Vagina (tissue), 2 donors: ENCODE data around the gene PRMT2. TPM values are rescaled to one million over a fixed set of nuclear protein-coding genes. Genes with fewer than 3 reads are reported as not detected.

ENCODE experiments used
- DNase-seq, 2 donors: peaks; one replicate each; pipeline ENCODE4 v3.0.0-alpha.2; 2017; ENCODE audit errors: extremely low spot score in 2 of 2
- H3K27ac ChIP-seq: fragments of 200-600 bp; sonication (generic); one replicate; pipeline ENCODE4 v1.5.1; 2019
- H3K27me3 ChIP-seq: fragments of 200-600 bp; sonication (generic); one replicate; pipeline ENCODE4 v1.5.1; 2019
- H3K36me3 ChIP-seq, 2 donors: fragments of 200-600 bp; sonication (generic); one replicate each; pipeline ENCODE4 v1.5.1; 2017 to 2019
- H3K4me1 ChIP-seq: fragments of 200-600 bp; sonication (generic); one replicate; pipeline ENCODE4 v1.5.1; 2019
- H3K4me3 ChIP-seq, 2 donors: fragments of 200-600 bp; sonication (generic); 1 replicate in 1 of 2; 2 replicates in 1 of 2; pipeline ENCODE4 v1.5.1; 2016 to 2019
- H3K9me3 ChIP-seq: fragments of 200-600 bp; sonication (generic); one replicate; pipeline ENCODE4 v1.5.1; 2019
- POLR2A ChIP-seq, 2 donors: fragments of 450-650 bp; IDR thresholded peaks; one replicate each; pipeline ENCODE4 v1.6.1; 2017; ENCODE audit warnings: antibody characterized with exemption in 2 of 2, mild to moderate bottlenecking in 2 of 2, moderate library complexity in 2 of 2
- POLR2AphosphoS5 ChIP-seq, 2 donors: sonication (generic); formaldehyde crosslinking; IDR thresholded peaks; one replicate each; pipeline ENCODE4 v1.9.0; 2017; ENCODE audit warnings: antibody characterized with exemption in 2 of 2, mild to moderate bottlenecking in 2 of 2, low read depth in 1 of 2; ENCODE audit not compliant: insufficient read depth in 1 of 2
- intact Hi-C: fragments of 100-400 bp; cut with DNase I; formaldehyde crosslinking; loops from one replicate; pipeline ENCODE4 v1.15.1; 2023
- total RNA-seq: library from RNA; depleted of rRNA; stranded (reverse); fragments of >200 nt; gene quantifications from one replicate; pipeline ENCODE4 v1.2.3, GENCODE V29; 2016
- TF ChIP-seq, protein P1 (sequence below), 3 experiments: fragments of 450-650 bp in 2 of 3; fragments of 200-600 bp in 1 of 3; sonication (generic) in 1 of 3; IDR thresholded peaks; one replicate each; pipeline ENCODE4 v1.5.1; 2017 to 2019; ENCODE audit warnings: antibody characterized with exemption in 3 of 3, mild to moderate bottlenecking in 2 of 3, moderate library complexity in 2 of 3

PRMT2 gene
- total RNA-seq, 1 donor from 2014 or later = 78.1 TPM

DNA sequence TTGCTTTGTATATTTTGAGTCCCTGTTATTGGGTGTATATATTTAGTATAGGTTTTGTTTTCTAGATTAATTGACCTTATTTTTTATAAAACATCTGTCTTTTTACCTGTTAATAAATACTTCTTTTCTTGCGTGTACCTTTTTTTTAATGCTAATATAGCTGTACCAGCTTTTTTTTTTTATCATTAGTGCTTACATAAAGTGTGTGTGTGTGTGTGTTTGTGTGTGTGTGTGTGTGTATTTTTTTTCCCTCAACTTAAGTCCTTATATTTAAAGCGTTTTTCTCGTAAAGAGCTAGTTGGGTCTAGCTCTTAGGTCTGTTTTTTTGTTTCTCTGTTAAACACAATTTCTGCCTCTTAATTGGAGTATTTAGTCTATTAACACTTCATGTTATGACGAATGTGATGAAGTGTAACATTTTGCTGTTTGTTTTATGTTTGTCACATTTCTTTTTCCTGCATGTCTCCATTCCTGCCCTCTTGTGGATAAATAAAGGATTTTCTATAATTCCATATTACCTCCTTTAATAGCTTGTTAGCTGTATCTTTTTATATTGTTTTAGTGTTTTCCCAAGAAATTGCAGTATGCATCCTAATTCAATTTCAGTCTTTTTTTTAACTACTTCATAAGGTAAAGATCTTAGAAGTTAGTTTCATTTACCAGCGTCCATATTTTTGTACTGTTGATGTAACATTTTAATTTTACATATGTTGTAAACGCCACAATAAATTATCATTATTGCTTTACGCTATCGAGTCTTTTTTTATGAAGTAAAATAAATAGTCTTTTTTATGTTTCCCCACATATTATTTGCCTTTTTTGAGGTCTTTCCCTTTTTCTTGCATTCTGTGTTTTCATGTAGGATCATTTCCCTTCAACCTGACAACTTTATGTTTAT lies 4.3 kb downstream of the PRMT2 start:
- Histone ChIP-seq H3K4me3 (no peak overlapping the region), H3K27ac (no peak overlapping the region), H3K4me1 (peaks cover 61% of the 10 kb centered on the region), H3K27me3 (no peaks in the 10 kb centered on the region), H3K9me3 (no peaks in the 10 kb centered on the region), H3K36me3 (peaks cover 0 to 32% of the 10 kb centered on the region in 2 donors)
- intact Hi-C loops = no loop called here
- DNase-seq = no peak
- no peak for TF ChIP-seq POLR2AphosphoS5 (IDR thresholded peaks at IDR 0.05; ENCODE audit: insufficient read depth in 1 of 2, low read depth in 1 of 2)
- TF ChIP-seq, protein P1, sequence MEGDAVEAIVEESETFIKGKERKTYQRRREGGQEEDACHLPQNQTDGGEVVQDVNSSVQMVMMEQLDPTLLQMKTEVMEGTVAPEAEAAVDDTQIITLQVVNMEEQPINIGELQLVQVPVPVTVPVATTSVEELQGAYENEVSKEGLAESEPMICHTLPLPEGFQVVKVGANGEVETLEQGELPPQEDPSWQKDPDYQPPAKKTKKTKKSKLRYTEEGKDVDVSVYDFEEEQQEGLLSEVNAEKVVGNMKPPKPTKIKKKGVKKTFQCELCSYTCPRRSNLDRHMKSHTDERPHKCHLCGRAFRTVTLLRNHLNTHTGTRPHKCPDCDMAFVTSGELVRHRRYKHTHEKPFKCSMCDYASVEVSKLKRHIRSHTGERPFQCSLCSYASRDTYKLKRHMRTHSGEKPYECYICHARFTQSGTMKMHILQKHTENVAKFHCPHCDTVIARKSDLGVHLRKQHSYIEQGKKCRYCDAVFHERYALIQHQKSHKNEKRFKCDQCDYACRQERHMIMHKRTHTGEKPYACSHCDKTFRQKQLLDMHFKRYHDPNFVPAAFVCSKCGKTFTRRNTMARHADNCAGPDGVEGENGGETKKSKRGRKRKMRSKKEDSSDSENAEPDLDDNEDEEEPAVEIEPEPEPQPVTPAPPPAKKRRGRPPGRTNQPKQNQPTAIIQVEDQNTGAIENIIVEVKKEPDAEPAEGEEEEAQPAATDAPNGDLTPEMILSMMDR (IDR thresholded peaks at IDR 0.05) = peak in 2 of 3 experiments; percentile 6 to 7

DNA sequence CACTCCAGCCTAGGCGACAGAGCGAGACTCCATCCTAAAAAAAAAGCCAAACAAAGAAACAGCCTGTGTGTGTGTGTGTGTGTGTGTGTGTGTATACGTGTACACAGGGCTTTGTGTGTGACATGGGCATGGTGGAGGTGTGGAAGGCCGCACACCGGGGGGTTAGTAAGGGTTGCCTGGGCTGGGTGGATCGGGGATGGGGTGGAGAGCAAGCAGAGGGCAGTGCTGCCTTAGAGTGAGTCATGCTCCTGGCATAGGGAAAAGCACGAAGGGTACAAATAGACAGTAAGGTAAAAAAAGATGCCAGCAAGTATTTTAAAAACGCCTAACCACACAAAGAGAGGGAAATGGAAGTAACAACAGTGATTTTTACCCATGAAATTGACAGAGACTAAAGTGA lies 6.2 kb downstream of the PRMT2 start:
- H3K27me3 ChIP-seq = no peaks in the 10 kb centered on the region
- peaks cover 0 to 50% of the 10 kb centered on the region in 2 donors for H3K36me3 ChIP-seq
- H3K4me1 ChIP-seq = peaks cover 50% of the 10 kb centered on the region
- intact Hi-C loops = no loop called here
- TF ChIP-seq, protein P1 (IDR thresholded peaks at IDR 0.05) = no peak
- TF ChIP-seq POLR2A (IDR thresholded peaks at IDR 0.05) (no peak), POLR2AphosphoS5 (IDR thresholded peaks at IDR 0.05; ENCODE audit: insufficient read depth in 1 of 2, low read depth in 1 of 2) (no peak)
- H3K27ac ChIP-seq = no peak overlapping the region
- DNase-seq = no peak
- no peaks in the 10 kb centered on the region for H3K9me3 ChIP-seq
- no peak overlapping the region for H3K4me3 ChIP-seq

DNA sequence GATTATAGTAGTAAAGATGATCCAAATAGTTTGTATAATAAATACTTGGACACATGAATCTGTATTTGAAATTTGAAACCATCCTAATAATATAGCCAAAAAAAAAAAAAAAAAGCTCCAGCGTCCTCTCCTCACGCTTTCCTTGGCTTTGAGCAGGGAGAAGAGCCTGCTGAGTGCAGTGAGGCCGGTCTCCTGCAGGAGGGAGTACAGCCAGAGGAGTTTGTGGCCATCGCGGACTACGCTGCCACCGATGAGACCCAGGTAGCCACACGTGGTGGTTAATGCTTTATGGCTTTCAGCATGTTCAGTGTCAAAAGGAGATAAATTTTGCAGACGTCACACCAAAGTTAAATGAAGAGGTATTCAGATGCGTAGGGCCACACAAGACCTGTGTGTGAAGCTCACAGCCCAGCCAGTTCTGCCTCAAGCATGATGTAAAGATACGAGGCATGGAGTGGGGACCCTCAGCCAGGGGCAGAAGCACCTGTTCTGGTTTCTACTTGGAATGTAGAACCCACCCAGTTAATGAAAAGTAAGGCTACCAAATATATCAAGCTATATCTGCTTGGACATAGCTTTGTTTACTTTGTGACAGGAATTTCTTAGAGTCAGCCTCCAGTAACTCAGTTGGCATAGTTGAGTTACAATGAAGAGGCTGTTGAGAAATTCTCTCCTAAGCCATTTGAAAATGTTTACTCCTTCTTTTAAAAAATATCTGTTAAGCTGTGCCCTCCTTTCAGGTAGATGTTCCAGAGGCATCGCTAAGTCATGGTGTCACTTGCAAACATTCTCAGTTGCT lies 8.1 kb downstream of the PRMT2 start:
- intact Hi-C loops = no loop called here
- Histone ChIP-seq H3K4me1 (peaks cover 30% of the 10 kb centered on the region), H3K36me3 (peaks cover 0 to 64% of the 10 kb centered on the region in 2 donors), H3K27me3 (no peaks in the 10 kb centered on the region), H3K4me3 (no peak overlapping the region), H3K9me3 (no peaks in the 10 kb centered on the region), H3K27ac (no peak overlapping the region)
- peak in 1 of 2 donors; percentile 60 for DNase-seq
- TF ChIP-seq POLR2A (IDR thresholded peaks at IDR 0.05) (no peak), POLR2AphosphoS5 (IDR thresholded peaks at IDR 0.05; ENCODE audit: insufficient read depth in 1 of 2, low read depth in 1 of 2) (no peak)
- TF ChIP-seq, protein P1 (IDR thresholded peaks at IDR 0.05) = no peak

DNA sequence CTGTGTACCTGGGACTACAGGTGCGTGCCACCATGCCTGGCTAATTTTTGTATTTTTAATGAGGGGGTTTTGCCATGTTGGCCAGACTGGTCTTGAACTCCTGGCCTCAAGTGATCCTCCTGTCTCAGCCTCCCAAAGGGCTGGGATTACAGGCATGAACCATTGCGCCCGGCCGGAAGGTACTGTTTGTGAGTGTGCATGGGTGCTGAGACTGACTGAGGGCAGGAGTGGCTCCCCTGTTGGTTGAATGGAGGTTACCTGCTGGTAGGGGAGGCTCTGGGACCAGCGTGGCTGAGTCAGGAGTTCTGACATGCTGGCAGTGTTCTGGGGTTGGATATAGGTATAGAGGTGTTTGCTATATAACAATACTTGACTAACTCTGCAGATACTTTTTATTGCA lies 10.4 kb downstream of the PRMT2 start:
- intact Hi-C loops = no loop called here
- Histone ChIP-seq H3K36me3 (peaks cover 0 to 85% of the 10 kb centered on the region in 2 donors), H3K9me3 (no peaks in the 10 kb centered on the region)

More for the DNA sequence above, 10.4 kb downstream of the PRMT2 start:
- Histone ChIP-seq H3K27ac (no peak overlapping the region), H3K4me3 (no peak overlapping the region), H3K27me3 (no peaks in the 10 kb centered on the region), H3K4me1 (peaks cover 10% of the 10 kb centered on the region)
- DNase-seq = peak in 1 of 2 donors; percentile 42
- TF ChIP-seq POLR2A (IDR thresholded peaks at IDR 0.05) = no peak
- TF ChIP-seq POLR2AphosphoS5 (IDR thresholded peaks at IDR 0.05; ENCODE audit: insufficient read depth in 1 of 2, low read depth in 1 of 2) = no peak
- TF ChIP-seq, protein P1 (IDR thresholded peaks at IDR 0.05) = no peak
